K562 (cell line): Measurements from ENCODE around the gene ARHGAP26. TPM values are rescaled to one million over a fixed set of nuclear protein-coding genes. Genes with fewer than 3 reads are reported as not detected.
A peak's percentile ranks its signal among the peaks of the same experiment; 100 is the strongest.

Source experiments
- CBX3 ChIP-seq, 2 experiments: IDR thresholded peaks; 1 replicate in 1 of 2; 2 replicates in 1 of 2; pipeline ENCODE4 v1.6.1; 2012; ENCODE audit warnings: inconsistent platforms in 2 of 2, low read length in 2 of 2, borderline replicate concordance in 1 of 2, control low read depth in 1 of 2
- CBX5 ChIP-seq: IDR thresholded peaks from 2 replicates; pipeline ENCODE4 v1.6.1; 2014; ENCODE audit warnings: low read depth, borderline replicate concordance
- EHMT2 ChIP-seq: fragments of 450-650 bp; IDR thresholded peaks from 2 replicates; pipeline ENCODE4 v1.6.1; 2018; ENCODE audit warnings: antibody characterized with exemption
- MECOM ChIP-seq: fragments of 250-450 bp; sonication (Bioruptor Pico); IDR thresholded peaks from 2 replicates; pipeline ENCODE4 v1.8.0; 2022; ENCODE audit warnings: inconsistent platforms
- NR2C2 ChIP-seq, 2 experiments: fragments of 200-800 bp in 1 of 2; sonication (Bioruptor generic) in 1 of 2; sonication (generic) in 1 of 2; formaldehyde crosslinking in 1 of 2; IDR thresholded peaks; 2 replicates each; pipeline versions ENCODE4 v1.6.1 to v1.8.0; 2016 to 2022; ENCODE audit warnings: mild to moderate bottlenecking in 1 of 2, missing compliant biosample characterization in 1 of 2, missing genetic modification characterization in 1 of 2, missing genetic modification reagents in 1 of 2
- SRF ChIP-seq, 2 experiments: fragments of 250-450, 450-650 bp in 1 of 2; sonication (Bioruptor Pico) in 1 of 2; sonication (generic) in 1 of 2; formaldehyde crosslinking; IDR thresholded peaks; 2 replicates each; pipeline versions ENCODE4 v1.5.0 to v1.5.1; 2020 to 2022; ENCODE audit warnings: mild to moderate bottlenecking in 1 of 2, missing genetic modification reagents in 1 of 2
- U2AF2 ChIP-seq: fragments of 200-400 bp; formaldehyde crosslinking; optimal IDR thresholded peaks from 2 replicates; pipeline ENCODE3; 2017; ENCODE audit warnings: low read depth, mild to moderate bottlenecking, low read length
- ZBTB7A ChIP-seq: IDR thresholded peaks from 2 replicates; pipeline ENCODE4 v1.6.1; 2011; ENCODE audit warnings: low read depth, mild to moderate bottlenecking, low read length, moderate library complexity, borderline replicate concordance; ENCODE audit not compliant: control insufficient read depth
- ZBTB9 ChIP-seq: fragments of 450-650 bp; formaldehyde crosslinking; IDR thresholded peaks from 2 replicates; pipeline ENCODE4 v1.4.0; 2020; ENCODE audit warnings: mild to moderate bottlenecking, moderate library complexity
- ZNF239 ChIP-seq: fragments of 250-450 bp; sonication (Bioruptor Pico); IDR thresholded peaks from 2 replicates; pipeline ENCODE4 v1.4.0; 2020; ENCODE audit warnings: mild to moderate bottlenecking
- ZNF253 ChIP-seq: fragments of 250-450 bp; sonication (Bioruptor Pico); conservative IDR thresholded peaks from 2 replicates; pipeline ENCODE4 v1.6.1; 2021; ENCODE audit warnings: mild to moderate bottlenecking
- ZNF263 ChIP-seq: sonication (generic); formaldehyde crosslinking; IDR thresholded peaks from 2 replicates; pipeline ENCODE4 v1.8.0; 2022; ENCODE audit warnings: mild to moderate bottlenecking, missing genetic modification reagents, borderline replicate concordance
- ZNF384 ChIP-seq: IDR thresholded peaks from 2 replicates; pipeline ENCODE4 v1.6.1; 2012; ENCODE audit warnings: low read depth, low read length, improper control_type of control experiment
- polyA plus RNA-seq, 8 experiments: library from polyadenylated mRNA; depleted of rRNA in 4 of 8; stranded (reverse) in 5 of 8; unstranded in 3 of 8; fragments of >200 nt; fragmentation: Nextera tagmentation in 2 of 8; fragmentation: Illumina TruSeq in 1 of 8; extraction: Ambion mirVana in 2 of 8; extraction: Trizol in 1 of 8; gene quantifications; 2 replicates each; pipeline versions ENCODE4 v1.2.1 to v1.2.3, GENCODE V29; 2011 to 2014; ENCODE audit warnings: inconsistent platforms in 1 of 8, missing spikeins in 1 of 8
- total RNA-seq, 7 experiments: library from RNA; depleted of rRNA in 6 of 7; stranded (reverse); fragments of >200 nt in 6 of 7; fragmentation: Illumina TruSeq in 2 of 7; extraction: Trizol in 2 of 7; gene quantifications; 2 replicates each; pipeline versions ENCODE4 v1.2.1 to v1.2.3, GENCODE V29; 2011 to 2021; ENCODE audit warnings: low replicate concordance in 1 of 7
- TF ChIP-seq, protein P1 (sequence below): fragments of 450-650 bp; IDR thresholded peaks from 2 replicates; pipeline ENCODE4 v1.6.1; 2016; ENCODE audit warnings: borderline replicate concordance
- TF ChIP-seq, protein P2 (sequence below): fragments of 200-800 bp; sonication (Bioruptor generic); IDR thresholded peaks from 2 replicates; pipeline ENCODE4 v1.6.1; 2017; ENCODE audit warnings: missing genetic modification characterization, missing compliant biosample characterization

Gene ARHGAP26
- total and polyA plus RNA-seq, 9 of the 15 experiments (the other 6 are each of a cell fraction or from before 2014, with no cell fraction given): 0.13 to 1.1 (median 0.55) TPM

GRCh38 chr5:143245929-143246561 is 475.9 kb downstream of the ARHGAP26 start (continued):
- TF ChIP-seq SRF (CRISPR knock-in tag; IDR thresholded peaks at IDR 0.05) (no peak), NR2C2 (CRISPR knock-in tag; IDR thresholded peaks at IDR 0.05) (no peak), NR2C2 (tag; IDR thresholded peaks at IDR 0.05) (peak; percentile 67), ZNF263 (CRISPR knock-in tag) (no peak; the same call in 1 of the 2 replicates), ZBTB9 (CRISPR knock-in tag) (no peak), ZNF253 (CRISPR knock-in tag) (no peak), MECOM (CRISPR knock-in tag) (no peak), U2AF2 (no peak), EHMT2 (peak; percentile 51; the same call in 1 of the 2 replicates), ZNF239 (CRISPR knock-in tag) (no peak), CBX5 (no peak), ZBTB7A (peak; percentile 60; the same call in 1 of the 2 replicates), CBX3 (IDR thresholded peaks at IDR 0.05; ENCODE audit: borderline replicate concordance in 1 of 2, low read length in 2 of 2) (peak in 1 of 2 experiments; percentile 72; a peak in 1 of 3 replicates), ZNF384 (no peak)
- TF ChIP-seq, protein P1, sequence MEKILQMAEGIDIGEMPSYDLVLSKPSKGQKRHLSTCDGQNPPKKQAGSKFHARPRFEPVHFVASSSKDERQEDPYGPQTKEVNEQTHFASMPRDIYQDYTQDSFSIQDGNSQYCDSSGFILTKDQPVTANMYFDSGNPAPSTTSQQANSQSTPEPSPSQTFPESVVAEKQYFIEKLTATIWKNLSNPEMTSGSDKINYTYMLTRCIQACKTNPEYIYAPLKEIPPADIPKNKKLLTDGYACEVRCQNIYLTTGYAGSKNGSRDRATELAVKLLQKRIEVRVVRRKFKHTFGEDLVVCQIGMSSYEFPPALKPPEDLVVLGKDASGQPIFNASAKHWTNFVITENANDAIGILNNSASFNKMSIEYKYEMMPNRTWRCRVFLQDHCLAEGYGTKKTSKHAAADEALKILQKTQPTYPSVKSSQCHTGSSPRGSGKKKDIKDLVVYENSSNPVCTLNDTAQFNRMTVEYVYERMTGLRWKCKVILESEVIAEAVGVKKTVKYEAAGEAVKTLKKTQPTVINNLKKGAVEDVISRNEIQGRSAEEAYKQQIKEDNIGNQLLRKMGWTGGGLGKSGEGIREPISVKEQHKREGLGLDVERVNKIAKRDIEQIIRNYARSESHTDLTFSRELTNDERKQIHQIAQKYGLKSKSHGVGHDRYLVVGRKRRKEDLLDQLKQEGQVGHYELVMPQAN: no peak
- TF ChIP-seq, protein P2, sequence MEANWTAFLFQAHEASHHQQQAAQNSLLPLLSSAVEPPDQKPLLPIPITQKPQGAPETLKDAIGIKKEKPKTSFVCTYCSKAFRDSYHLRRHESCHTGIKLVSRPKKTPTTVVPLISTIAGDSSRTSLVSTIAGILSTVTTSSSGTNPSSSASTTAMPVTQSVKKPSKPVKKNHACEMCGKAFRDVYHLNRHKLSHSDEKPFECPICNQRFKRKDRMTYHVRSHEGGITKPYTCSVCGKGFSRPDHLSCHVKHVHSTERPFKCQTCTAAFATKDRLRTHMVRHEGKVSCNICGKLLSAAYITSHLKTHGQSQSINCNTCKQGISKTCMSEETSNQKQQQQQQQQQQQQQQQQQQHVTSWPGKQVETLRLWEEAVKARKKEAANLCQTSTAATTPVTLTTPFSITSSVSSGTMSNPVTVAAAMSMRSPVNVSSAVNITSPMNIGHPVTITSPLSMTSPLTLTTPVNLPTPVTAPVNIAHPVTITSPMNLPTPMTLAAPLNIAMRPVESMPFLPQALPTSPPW (CRISPR knock-in tag): peak; percentile 14; the same call in 1 of the 2 replicates
